OCI-LY3 (cell line): ENCODE data around the gene ABCB10.
"Not testable (repeated sequence)": the region's sequence is repeated elsewhere in the genome, so short reads cannot be mapped to it uniquely, and the experiment has no call there.

Experiments used
- H2AFZ ChIP-seq: fragments of 200-600, 300-600 bp; shearing (Covaris generic); 2 replicates; pipeline ENCODE4 v1.6.0; 2014; ENCODE audit warnings: antibody characterized with exemption, low read depth, low read length
- H3K27ac ChIP-seq: fragments of 200-600, 300-600 bp; sonication (generic); 2 replicates; pipeline ENCODE4 v1.5.1; 2014; ENCODE audit warnings: mild to moderate bottlenecking, low read length, moderate library complexity, mixed read lengths
- H3K27me3 ChIP-seq: fragments of 200-600, 300-600 bp; sonication (generic); 2 replicates; pipeline ENCODE4 v1.6.1; 2014; ENCODE audit warnings: low read depth, low read length, mixed read lengths
- H3K36me3 ChIP-seq: fragments of 200-600, 300-600 bp; sonication (generic); replicated peaks from 2 replicates; pipeline ENCODE3; 2014; ENCODE audit warnings: low read depth, low read length, mixed read lengths
- H3K4me1 ChIP-seq: fragments of 300-600, 200-600 bp; sonication (generic); 2 replicates; pipeline ENCODE4 v1.6.1; 2014; ENCODE audit warnings: low read length, mixed read lengths
- H3K4me2 ChIP-seq: fragments of 200-600, 300-600 bp; sonication (generic); 2 replicates; pipeline ENCODE4 v1.6.1; 2014; ENCODE audit warnings: low read length, mixed read lengths
- H3K4me3 ChIP-seq: fragments of 300-600, 200-600 bp; sonication (generic); 2 replicates; pipeline ENCODE4 v1.5.1; 2014; ENCODE audit warnings: antibody characterized with exemption, mild to moderate bottlenecking, low read length, moderate library complexity
- H3K79me2 ChIP-seq: fragments of 300-600, 200-600 bp; shearing (Covaris generic); 2 replicates; pipeline ENCODE4 v1.6.1; 2014; ENCODE audit warnings: mild to moderate bottlenecking, low read length, mixed read lengths
- H3K9ac ChIP-seq: fragments of 300-600, 200-600 bp; shearing (Covaris generic); 2 replicates; pipeline ENCODE4 v1.6.0; 2014; ENCODE audit warnings: mild to moderate bottlenecking, low read length, moderate library complexity
- H3K9me3 ChIP-seq: fragments of 200-600, 300-600 bp; shearing (Covaris generic); 2 replicates; pipeline ENCODE4 v1.6.1; 2014; ENCODE audit warnings: low read length, mixed read lengths; ENCODE audit not compliant: insufficient read depth
- H4K20me1 ChIP-seq: fragments of 200-600, 300-600 bp; sonication (generic); 2 replicates; pipeline ENCODE4 v1.6.1; 2016; ENCODE audit warnings: low read length, mixed read lengths; ENCODE audit not compliant: insufficient read depth
- CTCF ChIP-seq: fragments of 200-600, 300-600 bp; sonication (generic); IDR thresholded peaks from 2 replicates; pipeline ENCODE4 v1.5.1; 2014; ENCODE audit warnings: antibody characterized with exemption, low read length, low read depth
- EZH2phosphoT487 ChIP-seq: fragments of 200-600 bp; shearing (Covaris generic); IDR thresholded peaks from 2 replicates; pipeline ENCODE4 v1.6.1; 2018; ENCODE audit warnings: antibody characterized with exemption, mixed run types, low read depth

Gene ABCB10

GRCh38 chr1:229480495-229480894, 78.0 kb downstream of the ABCB10 start:
- Histone ChIP-seq H3K9ac (no peak overlapping the region), H3K4me2 (peak overlapping the region; percentile 62)

GRCh38 chr1:229479660-229480399, 78.7 kb downstream of the ABCB10 start:
- no peak for TF ChIP-seq CTCF

More at GRCh38 chr1:229480495-229480894, 78.0 kb downstream of the ABCB10 start:
- no peak overlapping the region; the same call in 1 of the 2 replicates for H3K4me3 ChIP-seq
- peaks cover 17% of the 10 kb centered on the region for H4K20me1 ChIP-seq
- no peaks in the 10 kb centered on the region; the same call in 1 of the 2 replicates for H3K79me2 ChIP-seq
- no peaks in the 10 kb centered on the region for H3K9me3 ChIP-seq
- H3K27me3 ChIP-seq = no peaks in the 10 kb centered on the region
- peaks cover 35% of the 10 kb centered on the region for H3K36me3 ChIP-seq
- peaks cover 33% of the 10 kb centered on the region for H3K4me1 ChIP-seq
- H2AFZ ChIP-seq = no peak overlapping the region
- H3K27ac ChIP-seq = peak overlapping the region; percentile 55
- no peak for TF ChIP-seq EZH2phosphoT487
- TF ChIP-seq CTCF = no peak

GRCh38 chr1:229478852-229479251, 79.7 kb downstream of the ABCB10 start:
- Histone ChIP-seq H3K27ac (peak overlapping the region; percentile 55), H3K9ac (no peak overlapping the region), H3K4me3 (peak overlapping the region; percentile 6; the same call in 1 of the 2 replicates), H3K4me1 (peaks cover 33% of the 10 kb centered on the region), H3K36me3 (peaks cover 40% of the 10 kb centered on the region), H3K9me3 (no peaks in the 10 kb centered on the region), H4K20me1 (peaks cover 17% of the 10 kb centered on the region), H3K79me2 (no peaks in the 10 kb centered on the region; the same call in 1 of the 2 replicates), H2AFZ (no peak overlapping the region), H3K4me2 (peak overlapping the region; percentile 62), H3K27me3 (no peaks in the 10 kb centered on the region)
- TF ChIP-seq EZH2phosphoT487 (no peak), CTCF (no peak)

More at GRCh38 chr1:229479660-229480399, 78.7 kb downstream of the ABCB10 start:
- no peak overlapping the region for H3K9ac ChIP-seq
- H3K4me3 ChIP-seq = no peak overlapping the region; the same call in 1 of the 2 replicates
- H3K4me1 ChIP-seq = peaks cover 33% of the 10 kb centered on the region
- no peaks in the 10 kb centered on the region; the same call in 1 of the 2 replicates for H3K79me2 ChIP-seq
- no peak overlapping the region for H2AFZ ChIP-seq
- H3K9me3 ChIP-seq = no peaks in the 10 kb centered on the region
- H3K4me2 ChIP-seq = peak overlapping the region; percentile 62
- H3K36me3 ChIP-seq = peaks cover 36% of the 10 kb centered on the region
- H3K27me3 ChIP-seq = no peaks in the 10 kb centered on the region
- peak overlapping the region; percentile 55 for H3K27ac ChIP-seq
- peaks cover 17% of the 10 kb centered on the region for H4K20me1 ChIP-seq

- Histone ChIP-seq H3K4me1 (peaks cover 31% of the 10 kb centered on the region), H3K36me3 (peaks cover 35% of the 10 kb centered on the region), H4K20me1 (peaks cover 14% of the 10 kb centered on the region)
- not testable (repeated sequence) for H3K4me3 ChIP-seq, H3K27me3 ChIP-seq, H3K4me2 ChIP-seq, H2AFZ ChIP-seq, H3K79me2 ChIP-seq, H3K27ac ChIP-seq, H3K9me3 ChIP-seq, H3K9ac ChIP-seq
Measured at GRCh38 chr1:229475859-229476258, 82.6 kb downstream of the ABCB10 start.
